Esophagus squamous epithelium (tissue), 4 donors: ENCODE measurements around the gene IL1A.

Source experiments
- CTCF ChIP-seq, 6 experiments: fragments of 450-650 bp in 4 of 6; fragments of 200-600 bp in 2 of 6; sonication (generic) in 2 of 6; IDR thresholded peaks; one replicate each; pipeline ENCODE4 v1.5.1; 2016 to 2019; ENCODE audit warnings: antibody characterized with exemption in 6 of 6, mild to moderate bottlenecking in 4 of 6, moderate library complexity in 4 of 6
- POLR2A ChIP-seq, 4 donors: fragments of 450-650 bp; IDR thresholded peaks; one replicate each; pipeline ENCODE4 v1.6.1; 2017; ENCODE audit warnings: antibody characterized with exemption in 4 of 4, mild to moderate bottlenecking in 4 of 4, moderate library complexity in 3 of 4

GRCh38 chr2:112724591-112725525, 59.4 kb downstream of the IL1A start:
- TF ChIP-seq POLR2A (IDR thresholded peaks at IDR 0.05) (no peak), CTCF (IDR thresholded peaks at IDR 0.05) (peak in 2 of 6 experiments; percentile 8 to 29)
